ENCODE data around the gene LEFTY1. TPM values are rescaled to one million over a fixed set of nuclear protein-coding genes. Genes with fewer than 3 reads are reported as not detected.
A peak's percentile ranks its signal among the peaks of the same experiment; 100 is the strongest.
"Not testable (repeated sequence)": the region's sequence is repeated elsewhere in the genome, so short reads cannot be mapped to it uniquely, and the experiment has no call there.

Gene LEFTY1
- total RNA-seq, 2 donors from 2014 or later: 0.27 TPM; not detected in 1

DNA sequence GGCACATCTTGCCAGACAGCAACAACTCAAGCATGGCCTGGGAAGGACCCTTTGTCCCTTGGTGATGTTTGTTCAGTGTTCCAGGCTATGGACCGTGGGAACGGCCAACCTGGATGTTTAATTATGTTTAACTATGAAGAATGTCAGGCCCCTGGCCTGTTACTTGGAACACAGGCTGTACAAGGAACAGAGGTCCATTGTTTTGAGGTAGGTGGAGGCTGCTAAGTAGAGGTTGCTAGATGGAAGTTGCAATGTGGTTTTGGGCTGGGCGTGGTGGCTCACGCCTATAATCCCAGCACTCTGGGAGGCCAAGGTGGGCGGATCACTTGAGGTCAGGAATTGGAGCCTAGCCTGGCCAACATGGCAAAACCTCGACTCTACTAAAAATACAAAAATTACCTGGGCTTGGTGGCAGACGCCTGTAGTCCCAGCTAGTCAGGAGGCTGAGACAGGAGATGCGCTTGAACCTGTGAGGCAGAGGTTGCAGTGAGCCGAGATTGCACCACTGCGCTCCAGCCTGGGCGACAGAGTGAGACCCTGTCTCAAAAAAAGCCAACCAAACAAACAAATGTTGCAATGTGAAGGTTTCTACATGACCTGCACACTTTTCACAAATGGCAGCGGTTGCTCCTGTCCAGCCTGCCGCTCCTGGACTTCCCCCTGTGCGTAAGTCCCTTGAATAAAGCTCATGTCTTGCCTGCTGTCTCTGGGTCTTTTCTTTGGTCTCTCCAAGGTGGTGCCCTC lies 2.5 kb upstream of the LEFTY1 start:
- no peak for ATAC-seq
- no peak for DNase-seq
- intact Hi-C loops (cut with DNase I): no loop called here

DNA sequence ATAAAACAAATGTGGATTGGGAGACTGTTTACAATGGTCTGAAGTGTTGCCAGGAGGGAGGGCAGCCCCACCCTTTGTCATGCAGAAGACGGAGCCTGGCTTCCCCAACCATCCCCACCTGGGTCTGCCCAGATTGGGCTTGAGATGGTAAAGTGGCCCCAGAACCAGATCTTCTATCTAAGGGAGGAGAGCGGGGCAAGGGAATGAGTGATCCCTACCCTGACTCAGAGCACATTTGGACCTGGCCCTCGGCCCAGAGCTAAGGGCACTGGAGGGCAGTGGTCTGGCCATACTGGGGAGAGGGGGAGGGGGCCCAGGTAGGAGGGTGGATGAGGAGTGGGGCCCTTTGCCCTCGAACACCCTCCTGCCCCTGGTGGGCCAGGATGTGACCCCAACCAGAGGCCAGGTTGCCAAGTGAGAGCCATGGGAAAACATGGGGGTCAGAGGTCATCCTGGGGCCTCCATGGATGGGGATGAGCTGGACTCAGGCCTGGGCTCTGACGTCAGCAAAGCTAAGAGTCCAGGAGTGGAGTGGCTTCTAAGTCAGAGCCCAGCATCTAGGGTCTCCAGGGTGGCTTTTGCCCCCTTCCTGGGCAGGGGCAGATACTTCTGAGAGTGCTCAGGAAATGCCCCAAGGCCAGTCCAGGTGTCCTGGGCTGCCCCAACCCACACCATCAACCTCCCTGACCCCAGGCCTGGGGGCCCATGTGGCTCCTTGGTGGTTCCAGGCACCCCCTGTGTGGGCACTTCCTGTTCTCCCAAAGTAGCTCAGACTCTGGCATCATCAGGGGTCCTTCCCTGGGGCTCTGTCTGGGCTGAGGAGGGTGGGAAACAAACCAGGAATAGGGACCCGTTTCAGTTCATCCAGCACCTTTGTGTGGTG lies 1.6 kb upstream of the LEFTY1 start:
- DNase-seq (no peak), ATAC-seq (peak; percentile 13 to 24)
- intact Hi-C loops (cut with DNase I): no loop called here

DNA sequence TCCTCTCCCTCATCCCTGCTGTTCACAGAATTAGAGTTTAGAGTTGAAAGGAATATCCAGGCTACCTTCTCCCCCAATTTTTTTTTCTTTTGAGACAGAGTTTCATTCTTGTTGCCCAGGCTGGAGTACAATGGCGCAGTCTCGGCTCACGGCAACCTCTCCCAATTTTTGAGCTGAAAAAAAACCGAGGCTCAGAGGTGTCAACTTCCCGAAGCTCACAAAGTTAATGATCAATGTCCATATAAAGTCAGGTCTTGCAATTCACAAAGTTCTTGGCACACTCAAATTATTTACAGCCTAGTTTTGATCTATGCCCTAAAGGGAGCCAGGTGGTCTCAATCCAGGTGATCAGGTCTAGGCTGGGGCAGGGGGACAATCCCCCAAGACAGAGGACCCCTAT lies 797 bp upstream of the LEFTY1 start:
- intact Hi-C loops (cut with DNase I): no loop called here
- ATAC-seq (no peak), DNase-seq (no peak)

DNA sequence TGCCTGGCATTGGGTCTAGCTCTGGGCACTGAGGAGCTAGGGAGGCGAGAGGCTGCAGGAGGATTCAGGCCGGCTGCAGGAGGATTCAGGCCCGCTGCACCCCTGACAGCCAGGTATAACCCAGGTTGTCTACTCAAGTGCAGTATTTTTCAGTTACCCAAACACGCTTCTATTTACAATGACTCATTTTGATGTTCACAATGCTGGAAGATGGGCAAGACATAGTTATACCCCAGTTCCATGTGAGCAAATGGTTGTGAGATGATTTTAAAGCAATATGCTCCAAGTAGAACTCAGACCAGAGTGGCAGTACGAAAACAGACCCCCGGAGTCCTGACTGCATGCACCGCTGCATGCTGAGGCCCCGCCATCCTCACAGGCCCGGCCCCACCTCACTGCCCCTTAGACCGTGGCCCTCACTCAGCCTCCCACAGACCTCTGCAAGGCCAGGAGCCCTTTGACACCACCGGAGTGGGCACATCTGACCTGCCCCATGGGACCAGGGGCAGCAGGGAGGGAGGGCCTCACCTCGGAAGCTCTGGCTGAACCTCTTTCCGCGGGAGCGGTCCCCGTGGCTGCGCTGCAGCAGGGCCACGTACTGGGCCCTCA lies 553 bp downstream of the LEFTY1 start:
- DNase-seq (no peak), ATAC-seq (no peak)
- intact Hi-C loops (cut with DNase I): no loop called here

DNA sequence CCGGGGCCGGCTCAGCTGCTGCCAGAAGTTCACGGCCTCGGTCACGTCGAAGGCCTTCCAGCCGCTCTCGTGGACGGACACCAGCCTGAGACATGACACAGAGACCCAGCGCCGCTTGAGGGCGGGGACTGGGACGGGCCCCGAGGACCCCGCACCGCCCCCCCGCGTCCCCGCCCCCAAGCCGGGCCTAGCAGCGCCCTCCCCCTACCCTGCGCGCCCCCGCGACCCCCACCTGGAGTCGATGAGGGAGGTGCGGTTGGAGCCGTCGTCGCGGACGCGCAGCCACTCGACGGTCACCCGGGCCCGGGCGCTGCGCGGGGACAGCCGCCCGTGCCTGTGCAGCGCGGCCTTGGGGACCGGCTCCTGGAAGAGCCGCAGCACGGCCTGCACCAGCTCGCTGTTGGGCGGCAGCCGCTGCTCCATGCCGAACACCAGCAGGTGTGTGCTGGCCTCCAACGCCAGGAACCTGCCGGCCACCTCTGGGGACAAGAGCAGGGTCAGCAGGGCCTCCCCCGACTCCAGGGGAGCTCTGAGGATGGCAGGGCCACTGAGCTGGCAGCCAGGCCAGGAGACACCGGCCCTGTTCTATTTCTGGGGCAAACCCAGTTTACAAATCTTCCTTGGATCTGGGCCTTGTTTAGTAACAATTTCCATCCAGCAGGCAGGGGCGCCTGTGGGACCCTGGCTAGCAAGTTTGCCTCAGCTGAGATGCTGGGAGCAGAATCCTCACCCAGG lies 1.2 kb downstream of the LEFTY1 start:
- intact Hi-C loops (cut with DNase I); DNase-seq: not testable (repeated sequence)

DNA sequence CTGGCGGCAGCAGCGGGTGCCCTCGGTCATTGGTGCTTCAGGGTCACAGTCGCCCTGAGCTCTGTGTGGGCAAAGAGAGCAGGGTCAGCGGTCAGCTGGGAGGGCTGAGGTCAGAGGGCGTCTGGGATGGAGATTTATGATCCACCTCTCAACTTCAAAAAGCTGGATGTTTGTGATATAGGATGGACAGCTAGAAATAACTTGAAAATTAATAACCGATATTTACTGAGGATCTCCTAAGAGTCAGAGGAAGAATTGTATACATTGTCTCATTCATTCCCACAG lies 2.0 kb downstream of the LEFTY1 start:
- intact Hi-C loops (cut with DNase I): no loop called here
- ATAC-seq (no peak), DNase-seq (no peak)

More for the DNA sequence above, 1.2 kb downstream of the LEFTY1 start:
- not testable (repeated sequence) for ATAC-seq

DNA sequence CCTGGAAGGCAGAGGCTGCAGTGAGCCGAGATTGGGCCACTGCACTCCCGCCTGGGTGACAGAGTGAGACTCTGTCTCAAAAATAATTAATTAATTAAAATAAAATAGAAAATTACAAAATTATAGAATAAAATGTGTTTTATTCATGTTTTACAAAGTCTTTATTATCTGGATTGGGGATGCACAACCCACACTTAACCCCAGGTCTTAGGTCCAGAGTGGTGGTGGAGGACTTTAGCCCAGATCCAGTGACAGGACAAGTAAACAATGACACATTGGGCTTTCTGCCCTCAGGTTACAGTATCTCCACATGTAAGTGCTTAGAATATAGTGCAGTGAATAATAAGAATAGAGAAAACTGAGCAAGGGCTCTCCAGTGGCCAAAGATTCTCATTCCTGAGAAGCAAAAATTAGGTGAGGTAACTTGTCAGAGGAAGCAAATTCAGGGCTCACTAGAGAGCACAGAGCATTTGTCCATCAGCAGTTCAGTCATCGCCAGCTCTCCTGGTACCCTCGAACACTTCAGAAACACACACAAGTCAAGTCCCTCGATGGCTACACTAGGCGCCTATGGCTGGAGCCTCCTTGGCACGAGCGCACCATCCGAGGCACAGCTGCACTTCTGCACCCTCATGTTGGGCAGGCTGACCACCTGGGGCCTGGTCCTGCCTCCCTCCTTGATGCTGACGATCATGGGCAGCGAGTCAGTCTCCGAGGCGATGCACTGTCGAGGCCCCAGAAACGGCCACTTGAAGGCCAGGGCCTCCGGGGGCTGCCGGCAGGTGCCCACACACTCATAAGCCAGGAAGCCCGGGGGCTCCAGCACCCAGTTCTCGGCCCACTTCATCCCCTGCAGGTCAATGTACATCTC lies 2.6 kb downstream of the LEFTY1 start:
- intact Hi-C loops (cut with DNase I): no loop called here
- ATAC-seq: no peak
- DNase-seq: no peak

DNA sequence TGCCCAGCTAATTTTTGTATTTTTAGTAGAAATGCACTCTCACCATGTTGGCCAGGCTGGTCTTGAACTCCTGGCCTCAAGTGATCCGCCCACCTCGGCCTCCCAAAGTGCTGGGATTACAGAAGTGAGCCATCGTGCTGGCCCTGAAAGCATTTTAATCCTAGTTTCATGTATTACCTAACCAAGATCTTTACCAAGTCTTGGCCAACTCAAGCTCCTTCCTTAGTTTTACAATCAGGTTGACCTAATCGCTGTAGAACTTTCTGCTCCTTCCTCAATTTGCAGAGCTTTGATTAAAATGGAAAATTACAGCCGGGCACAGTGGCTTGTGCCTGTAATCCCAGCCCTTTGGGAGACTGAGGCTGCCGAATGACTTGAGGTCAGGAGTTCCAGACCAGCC lies 3.6 kb downstream of the LEFTY1 start:
- ATAC-seq: no peak
- DNase-seq: no peak
- intact Hi-C loops (cut with DNase I): no loop called here

DNA sequence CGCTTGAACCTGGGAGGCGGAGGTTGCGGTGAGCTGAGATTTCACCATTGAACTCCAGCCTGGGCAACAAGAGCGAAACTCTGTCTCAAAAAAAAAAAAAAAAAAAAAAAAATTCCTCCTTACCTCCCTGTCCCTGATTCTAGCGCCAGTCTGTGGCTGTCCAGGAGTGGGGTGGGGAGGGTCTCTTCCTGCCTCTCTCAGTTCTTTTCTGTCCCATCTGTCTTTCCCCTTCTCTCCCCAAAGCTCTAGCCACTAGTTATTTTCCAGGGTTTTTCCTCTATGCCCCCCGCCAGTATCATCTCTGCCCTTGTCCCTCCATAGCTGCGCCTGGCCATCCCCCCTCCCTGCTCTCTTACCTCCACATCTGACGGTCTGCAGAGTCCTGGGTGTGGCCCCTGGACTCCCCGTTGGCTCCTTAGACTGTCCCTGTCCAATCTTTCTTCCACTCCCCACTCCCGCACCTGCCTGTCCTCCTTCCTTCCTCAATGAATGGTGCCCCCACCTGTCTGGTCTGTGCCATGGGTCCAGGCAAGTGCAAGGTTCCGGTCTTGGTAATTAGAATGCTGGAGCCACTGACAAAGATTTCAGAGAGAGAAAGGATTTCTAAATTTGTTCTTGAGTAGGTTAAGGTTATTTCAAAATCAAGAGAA lies 5.2 kb downstream of the LEFTY1 start:
- no peak for DNase-seq
- no peak for ATAC-seq
- intact Hi-C loops (cut with DNase I): no loop called here

DNA sequence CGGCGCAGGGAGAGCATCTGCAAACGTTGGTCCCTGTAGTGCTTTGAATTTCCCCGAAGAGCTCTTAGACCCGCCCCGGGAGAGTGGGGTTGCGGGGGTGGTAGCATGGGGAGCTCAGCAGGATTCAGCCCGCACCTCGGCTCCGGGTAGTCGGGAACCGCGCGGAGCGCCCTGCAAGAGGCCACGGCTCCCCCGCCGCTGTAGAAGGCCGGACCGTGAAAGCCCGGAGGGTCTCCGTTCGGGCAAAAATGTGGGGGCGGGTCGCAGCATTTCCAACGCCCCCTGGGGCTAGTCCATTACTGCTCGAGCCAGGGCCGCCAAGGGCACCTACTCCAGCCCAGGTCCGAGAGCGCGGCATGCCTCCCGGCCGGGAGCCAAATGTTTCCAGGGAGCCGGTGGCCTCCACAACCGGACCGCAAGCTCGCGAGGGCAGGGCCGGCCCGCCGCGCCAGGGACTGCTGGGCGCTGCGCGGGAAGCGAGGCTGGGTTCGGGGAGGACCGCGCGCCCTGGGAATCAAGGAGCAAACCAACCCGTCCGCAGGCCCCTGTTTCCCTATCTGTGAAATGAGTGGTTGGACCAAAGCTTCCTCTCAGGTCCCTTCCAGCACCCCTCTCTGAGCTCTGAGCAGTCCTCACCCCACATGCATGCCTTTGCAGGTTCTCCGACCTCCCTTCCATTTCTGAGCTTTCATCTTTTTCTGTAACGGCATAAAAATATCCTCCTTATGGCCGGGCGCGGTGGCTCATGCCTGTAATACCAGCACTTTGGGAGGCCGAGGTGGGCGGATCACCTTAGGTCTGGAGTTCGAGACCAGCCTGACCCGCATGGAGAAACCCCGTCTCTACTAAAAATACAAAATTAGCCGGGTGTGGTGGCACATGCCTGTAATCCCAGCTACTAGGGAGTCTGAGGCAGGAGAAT lies 6.0 kb downstream of the LEFTY1 start:
- peak; percentile 72 for DNase-seq
- ATAC-seq: peak; percentile 42 to 61
- intact Hi-C loops (cut with DNase I): no loop called here

DNA sequence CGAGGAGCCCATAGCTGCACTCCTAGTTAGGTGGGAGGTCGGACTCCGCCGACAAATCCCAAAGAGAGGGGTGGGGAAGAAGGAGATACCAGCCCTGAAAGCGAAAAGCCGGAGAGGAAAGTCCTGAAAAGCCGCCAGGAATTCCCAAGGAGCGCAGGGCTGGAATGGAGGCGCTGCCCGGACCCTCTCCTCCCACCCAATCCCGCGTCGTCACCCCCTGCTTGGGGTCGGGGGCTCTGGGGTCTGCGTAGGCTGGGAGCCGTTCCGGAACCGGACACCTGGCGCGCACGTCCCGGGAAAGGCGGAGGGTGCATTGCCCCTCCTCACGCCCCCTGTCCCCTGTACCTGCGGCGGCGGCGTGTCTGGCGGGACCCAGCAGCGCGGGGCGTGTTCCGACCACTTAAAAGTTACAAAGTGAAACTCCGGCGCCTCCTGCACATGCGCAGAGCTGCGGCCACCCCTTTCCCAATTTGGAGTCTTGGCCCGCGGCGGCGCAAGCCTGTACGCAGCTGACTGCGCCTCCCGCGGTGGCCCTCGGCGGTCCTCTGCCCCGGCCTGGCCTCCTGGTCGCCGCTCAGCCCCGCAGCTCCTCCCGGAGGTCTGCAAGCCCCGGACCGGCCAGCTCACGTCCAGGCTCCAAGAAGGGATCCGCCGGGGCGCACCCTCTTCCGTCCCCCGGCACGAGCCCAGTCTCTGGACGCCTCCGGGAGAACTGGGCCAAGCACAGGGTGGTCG lies 6.8 kb downstream of the LEFTY1 start, which contains the start of gene TMEM63A:
TSS of gene TMEM63A (minus strand) at position 422 of the 735 bp plus-strand sequence. CDS start 4,800 bp downstream, outside the sequence.
- intact Hi-C loops (cut with DNase I): no loop called here

DNA sequence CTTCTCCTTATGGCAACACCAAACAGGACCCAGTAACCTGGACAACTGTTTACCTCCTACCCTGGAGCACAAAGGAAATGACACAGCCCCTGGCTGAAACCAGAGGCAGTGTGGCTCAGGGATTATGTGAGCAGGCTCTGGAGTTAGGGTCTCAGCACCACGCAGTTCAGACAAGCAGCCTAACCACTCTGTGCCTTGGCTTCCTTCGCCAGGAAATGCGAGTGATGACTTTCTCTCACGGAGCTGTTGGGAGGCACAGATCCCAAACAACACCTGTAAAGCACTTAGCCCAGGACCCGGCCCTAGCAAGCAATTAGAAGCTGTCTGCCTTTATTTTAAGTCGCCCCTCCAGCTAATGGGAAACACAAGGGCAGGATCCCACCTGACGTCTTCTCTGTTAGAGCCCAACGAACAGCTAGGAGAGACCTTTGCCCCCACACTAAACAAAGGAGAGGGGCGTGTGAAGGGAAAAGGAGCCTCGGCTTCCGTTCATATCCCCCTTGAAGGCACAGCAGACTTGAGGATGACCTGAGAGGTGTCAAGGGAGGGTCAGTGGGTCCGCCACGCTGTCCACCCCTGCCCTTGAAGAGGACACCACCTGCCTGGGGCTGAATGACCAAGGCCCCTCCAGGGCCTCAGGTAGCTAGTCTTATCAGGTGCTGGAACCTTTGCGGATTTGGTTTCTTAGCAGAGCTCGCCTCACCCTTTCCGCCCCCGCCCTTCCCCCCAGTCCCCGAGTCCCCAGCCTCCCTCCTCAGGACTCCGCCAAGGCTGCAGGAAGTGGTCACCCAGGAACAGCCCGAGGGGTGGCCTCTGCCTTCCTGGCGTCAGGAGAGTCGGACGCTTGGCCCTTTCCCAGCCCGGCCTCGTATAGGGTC lies 7.6 kb downstream of the LEFTY1 start:
- ATAC-seq: peak; percentile 32 to 52
- intact Hi-C loops (cut with DNase I): no loop called here
- peak; percentile 63 for DNase-seq

More for the DNA sequence above, 6.8 kb downstream of the LEFTY1 start, which contains the start of gene TMEM63A:
- peak; percentile 91 to 94 for ATAC-seq
- peak; percentile 96 for DNase-seq

DNA sequence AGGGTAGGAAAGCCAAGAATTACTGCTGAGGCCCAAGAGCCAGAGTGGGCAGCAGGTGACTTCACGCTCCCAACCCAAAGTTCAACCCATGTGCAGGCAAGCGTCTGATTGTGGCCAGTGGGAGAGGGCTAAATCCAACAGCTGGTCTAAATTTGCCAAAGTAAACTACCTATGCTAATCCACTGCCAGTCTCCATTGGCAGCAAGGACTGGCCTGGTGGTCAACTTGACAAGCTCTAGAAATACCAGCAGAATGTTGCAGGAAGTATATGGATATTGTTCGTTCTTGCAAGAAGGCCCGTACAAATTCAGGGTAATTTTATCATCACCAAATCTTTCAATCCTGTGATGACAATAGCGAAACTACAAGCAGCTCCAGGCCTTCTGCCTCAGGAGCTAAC lies 8.3 kb downstream of the LEFTY1 start:
- intact Hi-C loops (cut with DNase I): no loop called here
- DNase-seq (no peak), ATAC-seq (no peak)

DNA sequence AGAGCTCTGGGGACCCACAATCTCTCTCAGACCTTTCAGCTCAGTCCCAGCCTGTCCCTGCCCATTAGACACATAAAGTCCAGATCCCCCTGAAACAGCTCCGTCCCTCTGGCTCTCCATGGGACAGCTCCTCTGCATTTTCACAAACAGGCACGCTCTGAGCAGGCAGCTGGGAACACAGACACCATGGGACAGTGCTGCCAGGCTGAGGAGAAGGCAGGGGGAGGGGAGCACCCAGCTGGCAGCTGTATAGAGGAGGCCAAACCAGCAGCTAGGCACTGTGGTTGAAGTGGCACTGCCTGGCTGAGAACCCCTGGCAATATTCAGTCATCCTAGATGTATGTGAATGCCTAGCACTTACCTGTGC lies 8.7 kb downstream of the LEFTY1 start:
- ATAC-seq (no peak), DNase-seq (no peak)
- intact Hi-C loops (cut with DNase I): no loop called here

DNA sequence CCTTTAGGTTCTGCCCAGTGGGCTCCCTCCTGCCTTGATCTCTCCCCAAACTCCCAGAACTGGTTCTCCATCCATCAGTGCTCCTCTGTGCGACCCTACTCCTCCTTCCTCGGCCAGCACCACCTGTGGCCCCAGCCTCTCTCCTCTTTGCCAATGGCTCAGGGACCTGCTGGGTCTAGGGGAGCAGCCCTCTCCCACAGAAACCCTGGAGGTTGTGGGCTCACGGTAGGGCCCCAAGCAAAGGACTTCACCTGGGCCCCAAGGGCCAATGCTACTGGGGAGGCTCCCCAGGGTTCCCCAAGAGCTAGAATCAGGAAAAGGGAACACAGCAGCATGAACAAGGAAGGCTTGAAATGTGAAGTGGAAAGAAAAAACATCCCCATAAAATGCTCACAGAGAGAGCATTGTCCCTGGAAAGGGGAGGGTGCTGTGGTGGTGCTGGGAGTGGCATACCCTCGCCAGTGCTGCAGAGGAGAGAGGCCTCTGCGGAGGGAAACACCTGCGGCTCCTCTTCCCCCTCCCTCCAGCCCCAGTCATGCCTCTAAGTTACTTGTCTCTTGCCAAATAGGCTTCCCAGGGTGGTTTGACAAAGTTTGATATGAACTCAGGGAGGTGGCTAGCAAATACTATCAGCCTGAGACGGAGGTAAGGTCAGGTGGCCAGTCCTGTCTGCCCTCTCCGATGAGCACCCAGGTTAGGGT lies 9.3 kb downstream of the LEFTY1 start:
- intact Hi-C loops (cut with DNase I): no loop called here

More for the DNA sequence above, 9.3 kb downstream of the LEFTY1 start:
- DNase-seq (no peak), ATAC-seq (no peak)

Data from left cardiac atrium (tissue), 4 donors.